Measurements from ENCODE around the gene PSME3.

DNA sequence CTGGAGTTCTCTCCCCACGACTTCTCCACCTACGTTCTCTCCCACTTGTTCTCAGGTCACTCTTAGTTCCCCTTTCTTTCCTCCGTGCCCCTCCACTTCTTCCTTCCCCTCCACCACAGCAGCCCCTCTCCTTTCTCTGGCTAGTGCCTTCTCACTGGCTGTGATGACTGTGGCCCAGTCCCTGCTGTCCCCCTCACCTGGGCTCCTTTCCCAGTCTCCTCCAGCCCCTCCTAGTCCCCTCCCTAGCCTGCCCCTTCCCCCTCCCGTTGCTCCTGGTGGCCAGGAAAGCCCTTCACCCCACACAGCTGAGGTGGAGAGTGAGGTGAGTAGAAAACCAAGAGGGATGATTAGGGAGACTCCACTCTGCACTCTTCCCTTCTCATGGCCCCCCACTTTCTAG, 38.1 kb upstream of the PSME3 start:
- TF ChIP-seq CTCF (IDR thresholded peaks at IDR 0.05 in 8 of 11, conservative IDR thresholded peaks at IDR 0.05 in 3 of 11) (no peak), POLR2AphosphoS5 (IDR thresholded peaks at IDR 0.05) (no peak), POLR2A (IDR thresholded peaks at IDR 0.05) (no peak)
